ENCODE measurements around the gene RPP25L.

GRCh38 chr9:34636791-34637355, 25.0 kb upstream of the RPP25L start:
- TF ChIP-seq CTCF (IDR thresholded peaks at IDR 0.05; ENCODE audit: low read length) = no peak
- TF ChIP-seq EZH2phosphoT487 (IDR thresholded peaks at IDR 0.05; ENCODE audit: low read length) = no peak

All from MM.1S (cell line).